Measurements from ENCODE around the gene CLCF1.

Gene CLCF1

GRCh38 chr11:67401495-67402191, 28.2 kb upstream of the CLCF1 start, which contains the start of gene PPP1CA:
TSS of gene PPP1CA (minus strand) at chr11:67401858. CDS start at chr11:67401782, 76 bp downstream.
- Histone ChIP-seq H3K4me3 (ENCODE audit: low read depth, low read length) (peak within 1 kb of the TSS; percentile 73), H3K36me3 (peaks cover 28% of the 10 kb centered on the region)
- DNase-seq: peak; percentile 97

GRCh38 chr11:67400942-67401494, 27.6 kb upstream of the CLCF1 start:
- Histone ChIP-seq H3K36me3 (peaks cover 32% of the 10 kb centered on the region), H3K4me3 (ENCODE audit: low read depth, low read length) (peak overlapping the region; percentile 73), H3K9me3 (no peaks in the 10 kb centered on the region), H3K4me1 (peaks cover 12% of the 10 kb centered on the region), H3K27me3 (no peaks in the 10 kb centered on the region)
- TF ChIP-seq CTCF (IDR thresholded peaks at IDR 0.05; ENCODE audit: low read depth, low read length): no peak
- no peak for DNase-seq

More at GRCh38 chr11:67401495-67402191, 28.2 kb upstream of the CLCF1 start, which contains the start of gene PPP1CA:
- peaks cover 12% of the 10 kb centered on the region for H3K4me1 ChIP-seq
- H3K9me3 ChIP-seq: no peaks in the 10 kb centered on the region
- TF ChIP-seq CTCF (IDR thresholded peaks at IDR 0.05; ENCODE audit: low read depth, low read length): no peak
- H3K27me3 ChIP-seq: no peaks in the 10 kb centered on the region

- peaks cover 12% of the 10 kb centered on the region for H3K4me1 ChIP-seq
- TF ChIP-seq CTCF (IDR thresholded peaks at IDR 0.05; ENCODE audit: low read depth, low read length): no peak
- peak overlapping the region; percentile 73 for H3K4me3 ChIP-seq (ENCODE audit: low read depth, low read length)
- peaks cover 38% of the 10 kb centered on the region for H3K36me3 ChIP-seq
- no peaks in the 10 kb centered on the region for H3K9me3 ChIP-seq
- no peaks in the 10 kb centered on the region for H3K27me3 ChIP-seq
- peak; percentile 86 for DNase-seq
Measured at GRCh38 chr11:67400251-67400941, 27.0 kb upstream of the CLCF1 start.

GRCh38 chr11:67398661-67399563, 25.5 kb upstream of the CLCF1 start:
- Histone ChIP-seq H3K9me3 (no peaks in the 10 kb centered on the region), H3K36me3 (peaks cover 41% of the 10 kb centered on the region), H3K27me3 (no peaks in the 10 kb centered on the region), H3K4me1 (peaks cover 12% of the 10 kb centered on the region), H3K4me3 (ENCODE audit: low read depth, low read length) (no peak overlapping the region)
- no peak for DNase-seq
- no peak for TF ChIP-seq CTCF (IDR thresholded peaks at IDR 0.05; ENCODE audit: low read depth, low read length)

GRCh38 chr11:67397986-67398660, 24.7 kb upstream of the CLCF1 start:
- TF ChIP-seq CTCF (IDR thresholded peaks at IDR 0.05; ENCODE audit: low read depth, low read length): no peak
- H3K4me3 ChIP-seq (ENCODE audit: low read depth, low read length): no peak overlapping the region
- no peak for DNase-seq
- no peaks in the 10 kb centered on the region for H3K9me3 ChIP-seq
- peaks cover 47% of the 10 kb centered on the region for H3K36me3 ChIP-seq
- H3K4me1 ChIP-seq: peaks cover 12% of the 10 kb centered on the region
- no peaks in the 10 kb centered on the region for H3K27me3 ChIP-seq

Data from BE2C (cell line).